Esophagus squamous epithelium (tissue), 5 donors: Measurements from ENCODE around the gene IMMT. TPM values are rescaled to one million over a fixed set of nuclear protein-coding genes. Genes with fewer than 3 reads are reported as not detected.
A peak's percentile ranks its signal among the peaks of the same experiment; 100 is the strongest.
"Not testable (repeated sequence)": the region's sequence is repeated elsewhere in the genome, so short reads cannot be mapped to it uniquely, and the experiment has no call there.

Experiments used
- DNase-seq: peaks from one replicate; lab custom pipeline; 2025; lab: John Stamatoyannopoulos, UW
- H3K27ac ChIP-seq, 4 donors: fragments of 200-600 bp; sonication (generic); one replicate each; pipeline ENCODE4 v1.5.1; 2016 to 2019; ENCODE audit warnings: mild to moderate bottlenecking in 1 of 4
- H3K27me3 ChIP-seq, 4 donors: fragments of 200-600 bp; sonication (generic); 1 replicate in 3 of 4; 2 replicates in 1 of 4; pipeline versions ENCODE4 v1.5.1 to v1.6.0; 2017 to 2021; ENCODE audit warnings: antibody characterized with exemption in 1 of 4
- H3K36me3 ChIP-seq, 3 donors: fragments of 200-600 bp; sonication (generic); one replicate each; pipeline ENCODE4 v1.5.1; 2016 to 2019
- H3K4me1 ChIP-seq, 3 donors: fragments of 200-600 bp; sonication (generic); one replicate each; pipeline ENCODE4 v1.5.1; 2017 to 2019
- H3K4me3 ChIP-seq, 4 donors: fragments of 200-600 bp; sonication (generic); 1 replicate in 3 of 4; 2 replicates in 1 of 4; pipeline ENCODE4 v1.5.1; 2016 to 2019; ENCODE audit warnings: mild to moderate bottlenecking in 2 of 4, moderate library complexity in 1 of 4
- H3K9me3 ChIP-seq, 3 donors: fragments of 200-600 bp; sonication (generic); one replicate each; pipeline ENCODE4 v1.5.1; 2016 to 2019
- CTCF ChIP-seq, 6 experiments: fragments of 450-650 bp in 4 of 6; fragments of 200-600 bp in 2 of 6; sonication (generic) in 2 of 6; IDR thresholded peaks; one replicate each; pipeline ENCODE4 v1.5.1; 2016 to 2019; ENCODE audit warnings: antibody characterized with exemption in 6 of 6, mild to moderate bottlenecking in 4 of 6, moderate library complexity in 4 of 6
- POLR2A ChIP-seq, 4 donors: fragments of 450-650 bp; IDR thresholded peaks; one replicate each; pipeline ENCODE4 v1.6.1; 2017; ENCODE audit warnings: antibody characterized with exemption in 4 of 4, mild to moderate bottlenecking in 4 of 4, moderate library complexity in 3 of 4
- WGBS, 2 donors: methylation state at CpG; one replicate each; pipeline ENCODE4 v1.1.5; 2018; 5-methylcytosine and 5-hydroxymethylcytosine counted together
- intact Hi-C: fragments of 100-400 bp; cut with DNase I; formaldehyde crosslinking; loops from one replicate; pipeline ENCODE4 v1.15.0; 2022
- total RNA-seq, 4 donors: library from RNA; depleted of rRNA; stranded (reverse); fragments of >200 nt; gene quantifications; one replicate each; pipeline ENCODE4 v1.1.0, GENCODE V29; 2016
- donor health status: DM: yes; HTN: yes; CAD: no.

IMMT gene
- total RNA-seq, 4 donors from 2014 or later = 40.1 to 55.1 (median 49.0) TPM

GRCh38 chr2:86202702-86203101 is 7.4 kb upstream of the IMMT start:
- DNase-seq = no peak
- H3K27me3 ChIP-seq = no peaks in the 10 kb centered on the region
- H3K27ac ChIP-seq = no peak overlapping the region
- TF ChIP-seq CTCF (IDR thresholded peaks at IDR 0.05) (no peak), POLR2A (IDR thresholded peaks at IDR 0.05) (no peak)
- 76 to 84% methylated on average over 9 of the region's 9 CpGs for WGBS, 2 donors
- no peaks in the 10 kb centered on the region for H3K9me3 ChIP-seq
- intact Hi-C loops = no loop called here
- no peak overlapping the region for H3K4me3 ChIP-seq
- peaks cover 0 to 26% (median 6%) of the 10 kb centered on the region in 3 donors for H3K36me3 ChIP-seq
- H3K4me1 ChIP-seq = peaks cover 4 to 33% (median 12%) of the 10 kb centered on the region in 3 donors

- Histone ChIP-seq H3K27ac (no peak overlapping the region), H3K36me3 (peaks cover 0 to 22% (median 4%) of the 10 kb centered on the region in 3 donors), H3K4me1 (peaks cover 4 to 33% (median 12%) of the 10 kb centered on the region in 3 donors), H3K4me3 (no peak overlapping the region), H3K9me3 (no peaks in the 10 kb centered on the region), H3K27me3 (no peaks in the 10 kb centered on the region)
- 76 to 84% methylated on average over 2 of the region's 2 CpGs for WGBS, 2 donors
- no peak for DNase-seq
- no peak for TF ChIP-seq CTCF (IDR thresholded peaks at IDR 0.05)
- TF ChIP-seq POLR2A (IDR thresholded peaks at IDR 0.05) = no peak
- intact Hi-C loops = no loop called here
Measured at GRCh38 chr2:86202336-86202692, 7.1 kb upstream of the IMMT start.

- H3K9me3 ChIP-seq = no peaks in the 10 kb centered on the region
- TF ChIP-seq CTCF (IDR thresholded peaks at IDR 0.05) (no peak), POLR2A (IDR thresholded peaks at IDR 0.05) (no peak)
- no peaks in the 10 kb centered on the region for H3K27me3 ChIP-seq
- H3K4me1 ChIP-seq = peaks cover 4 to 33% (median 12%) of the 10 kb centered on the region in 3 donors
- WGBS, 2 donors = 70 to 85% methylated on average over 8 of the region's 8 CpGs
- intact Hi-C loops = no loop called here
- peaks cover 0 to 17% (median 0%) of the 10 kb centered on the region in 3 donors for H3K36me3 ChIP-seq
- no peak overlapping the region for H3K4me3 ChIP-seq
- H3K27ac ChIP-seq = no peak overlapping the region
- no peak for DNase-seq
Measured at GRCh38 chr2:86201671-86202335, 6.5 kb upstream of the IMMT start.

GRCh38 chr2:86200564-86200963 is 5.3 kb upstream of the IMMT start:
- DNase-seq, H3K27ac ChIP-seq, intact Hi-C loops, H3K9me3 ChIP-seq, H3K36me3 ChIP-seq, H3K27me3 ChIP-seq: not testable (repeated sequence)
- peak overlapping the region in 1 of 4 donors; percentile 76 for H3K4me3 ChIP-seq
- 76 to 80% methylated on average over 3 to 10 of the region's 11 CpGs for WGBS, 2 donors
- peaks cover 12 to 43% (median 19%) of the 10 kb centered on the region in 3 donors for H3K4me1 ChIP-seq

GRCh38 chr2:86199834-86200177 is 4.5 kb upstream of the IMMT start:
- Histone ChIP-seq H3K36me3 (no peaks in the 10 kb centered on the region), H3K9me3 (no peaks in the 10 kb centered on the region), H3K4me1 (peaks cover 12 to 44% (median 19%) of the 10 kb centered on the region in 3 donors), H3K27me3 (no peaks in the 10 kb centered on the region), H3K27ac (peak overlapping the region; percentile 80 to 91 (median 84)), H3K4me3 (peak overlapping the region; percentile 62 to 89 (median 81))
- no peak for TF ChIP-seq POLR2A (IDR thresholded peaks at IDR 0.05)
- intact Hi-C loops = no loop called here
- WGBS, 2 donors = 2 to 3% methylated on average over 8 of the region's 8 CpGs
- DNase-seq = no peak

- peak overlapping the region; percentile 95 to 99 (median 98) for H3K27ac ChIP-seq
- TF ChIP-seq POLR2A (IDR thresholded peaks at IDR 0.05) (no peak), CTCF (IDR thresholded peaks at IDR 0.05) (no peak)
- no peaks in the 10 kb centered on the region for H3K27me3 ChIP-seq
- peak overlapping the region; percentile 76 to 92 (median 86) for H3K4me3 ChIP-seq
- DNase-seq = no peak
- intact Hi-C loops = no loop called here
- H3K4me1 ChIP-seq = peaks cover 18 to 67% (median 29%) of the 10 kb centered on the region in 3 donors
- H3K36me3 ChIP-seq = no peaks in the 10 kb centered on the region
- WGBS, 2 donors = 29 to 33% methylated on average over 22 of the region's 23 CpGs
- H3K9me3 ChIP-seq = no peaks in the 10 kb centered on the region
Measured at GRCh38 chr2:86195808-86196387, 636 bp upstream of the IMMT start.
